Ectodermal cell (in vitro differentiated cells): ENCODE data around the gene DEFB112.

Source experiments
- H3K27ac ChIP-seq: 2 replicates; pipeline ENCODE4 v1.7.0; 2013; ENCODE audit warnings: mild to moderate bottlenecking, low read depth, low read length; ENCODE audit not compliant: insufficient read depth, poor library complexity, severe bottlenecking
- H3K27me3 ChIP-seq: 2 replicates; pipeline ENCODE4 v1.7.0; 2013; ENCODE audit warnings: mild to moderate bottlenecking, low read length; ENCODE audit not compliant: insufficient read depth, control insufficient read depth, poor library complexity, severe bottlenecking
- H3K36me3 ChIP-seq: one replicate; pipeline ENCODE4 v1.7.0; 2013; ENCODE audit warnings: low read length; ENCODE audit not compliant: control insufficient read depth, insufficient read depth
- H3K4me1 ChIP-seq: one replicate; pipeline ENCODE4 v1.7.0; 2013; ENCODE audit warnings: low read length; ENCODE audit not compliant: control insufficient read depth, insufficient read depth
- H3K4me3 ChIP-seq: 2 replicates; pipeline ENCODE4 v1.7.0; 2013; ENCODE audit warnings: low read depth, low read length, control low read depth; ENCODE audit not compliant: insufficient read depth
- H3K9me3 ChIP-seq: 2 replicates; pipeline ENCODE4 v1.7.0; 2013; ENCODE audit warnings: mild to moderate bottlenecking, low read length, moderate library complexity; ENCODE audit not compliant: control insufficient read depth
- WGBS, 2 experiments: methylation state at CpG; one replicate each; pipeline ENCODE4 v1.1.7; 2013; ENCODE audit warnings: missing lambda C conversion rate in 2 of 2; 5-methylcytosine and 5-hydroxymethylcytosine counted together

DEFB112 gene

GRCh38 chr6:50007819-50008218, 41.9 kb downstream of the DEFB112 start:
- Histone ChIP-seq H3K4me1 (no peaks in the 10 kb centered on the region), H3K27me3 (no peaks in the 10 kb centered on the region), H3K9me3 (no peaks in the 10 kb centered on the region), H3K27ac (no peak overlapping the region), H3K4me3 (no peak overlapping the region), H3K36me3 (no peaks in the 10 kb centered on the region)
- WGBS, 2 experiments = 85 to 91% methylated on average over 3 of the region's 3 CpGs

- H3K27me3 ChIP-seq = no peaks in the 10 kb centered on the region
- WGBS, 2 experiments = 100% methylated on average over 2 of the region's 3 CpGs; no CpG with 5 or more reads in 1 of the 2 experiments
- H3K9me3 ChIP-seq = no peaks in the 10 kb centered on the region
- no peaks in the 10 kb centered on the region for H3K4me1 ChIP-seq
- H3K4me3 ChIP-seq = no peak overlapping the region
- no peaks in the 10 kb centered on the region for H3K36me3 ChIP-seq
- no peak overlapping the region for H3K27ac ChIP-seq
Measured at GRCh38 chr6:50003139-50003538, 46.6 kb downstream of the DEFB112 start.

- Histone ChIP-seq H3K27ac (no peak overlapping the region), H3K4me3 (no peak overlapping the region), H3K36me3 (no peaks in the 10 kb centered on the region), H3K27me3 (no peaks in the 10 kb centered on the region), H3K9me3 (no peaks in the 10 kb centered on the region), H3K4me1 (no peaks in the 10 kb centered on the region)
Measured at GRCh38 chr6:49995278-49995677, 54.5 kb downstream of the DEFB112 start.
